HG03575 (cell line): ENCODE results near the gene MBNL1.

ENCODE experiments used
- ATAC-seq: cut with Tn5 transposase; IDR thresholded peaks from one replicate; pipeline ENCODE4 v1.9.1; 2021; ENCODE audit not compliant: unreplicated experiment, insufficient number of reproducible peaks, low FRiP score; ENCODE audit errors: extremely low read depth

Gene MBNL1

GRCh38 chr3:152445212-152445611, 176.5 kb downstream of the MBNL1 start:
- no peak for ATAC-seq

GRCh38 chr3:152446495-152446894, 177.8 kb downstream of the MBNL1 start:
- no peak for ATAC-seq

GRCh38 chr3:152447511-152447910, 178.8 kb downstream of the MBNL1 start:
- no peak for ATAC-seq

GRCh38 chr3:152448091-152448490, 179.4 kb downstream of the MBNL1 start:
- ATAC-seq = no peak

GRCh38 chr3:152452318-152452717, 183.6 kb downstream of the MBNL1 start:
- ATAC-seq = no peak

GRCh38 chr3:152454076-152454875, 185.5 kb downstream of the MBNL1 start:
- no peak for ATAC-seq

- ATAC-seq = no peak
Measured at GRCh38 chr3:152455989-152456388, 187.3 kb downstream of the MBNL1 start.

- no peak for ATAC-seq
Measured at GRCh38 chr3:152457500-152458375, 189.0 kb downstream of the MBNL1 start.

GRCh38 chr3:152458376-152459117, 189.8 kb downstream of the MBNL1 start:
- no peak for ATAC-seq

- ATAC-seq = no peak
Measured at GRCh38 chr3:152459118-152459515, 190.4 kb downstream of the MBNL1 start.

GRCh38 chr3:152459572-152459971, 190.8 kb downstream of the MBNL1 start:
- ATAC-seq = no peak

- no peak for ATAC-seq
Measured at GRCh38 chr3:152460936-152461335, 192.2 kb downstream of the MBNL1 start.

- no peak for ATAC-seq
Measured at GRCh38 chr3:152461460-152461859, 192.7 kb downstream of the MBNL1 start.

GRCh38 chr3:152466784-152467183, 198.1 kb downstream of the MBNL1 start:
- ATAC-seq = no peak

GRCh38 chr3:152469248-152470025, 200.7 kb downstream of the MBNL1 start:
- ATAC-seq = no peak

- no peak for ATAC-seq
Measured at GRCh38 chr3:152470095-152470494, 201.4 kb downstream of the MBNL1 start.

GRCh38 chr3:152470893-152471292, 202.2 kb downstream of the MBNL1 start:
- no peak for ATAC-seq

- no peak for ATAC-seq
Measured at GRCh38 chr3:152471814-152472671, 203.3 kb downstream of the MBNL1 start.
